GM19238 (cell line): ENCODE data around the gene VN1R4.
"Not testable (repeated sequence)": the region's sequence is repeated elsewhere in the genome, so short reads cannot be mapped to it uniquely, and the experiment has no call there.

Experiments
- DNase-seq: peaks from one replicate; pipeline ENCODE4 v3.0.0; 2011; ENCODE audit warnings: low spot score; ENCODE audit not compliant: insufficient read length

Gene VN1R4

GRCh38 chr19:53267623-53268022 lies at the start of gene VN1R4:
TSS of gene VN1R4 (minus strand) at chr19:53267723. CDS start at chr19:53267665, 58 bp downstream.
- not testable (repeated sequence) for DNase-seq

GRCh38 chr19:53311897-53312296 lies 44.4 kb upstream of the VN1R4 start:
- DNase-seq, result no peak

- DNase-seq, result no peak
Measured at GRCh38 chr19:53311044-53311443, 43.5 kb upstream of the VN1R4 start.

- DNase-seq, result no peak
Measured at GRCh38 chr19:53308339-53308811, 40.9 kb upstream of the VN1R4 start.

- not testable (repeated sequence) for DNase-seq
Measured at GRCh38 chr19:53301341-53301740, 33.8 kb upstream of the VN1R4 start.

- no peak for DNase-seq
Measured at GRCh38 chr19:53294786-53295441, 27.4 kb upstream of the VN1R4 start.

- no peak for DNase-seq
Measured at GRCh38 chr19:53290758-53291549, 23.4 kb upstream of the VN1R4 start.

- no peak for DNase-seq
Measured at GRCh38 chr19:53285087-53285486, 17.6 kb upstream of the VN1R4 start.

GRCh38 chr19:53281947-53282346 lies 14.4 kb upstream of the VN1R4 start:
- not testable (repeated sequence) for DNase-seq

GRCh38 chr19:53275480-53275879 lies 8.0 kb upstream of the VN1R4 start:
- DNase-seq, result no peak

GRCh38 chr19:53272044-53272443 lies 4.5 kb upstream of the VN1R4 start:
- DNase-seq, result no peak

GRCh38 chr19:53269861-53270260 lies 2.3 kb upstream of the VN1R4 start:
- not testable (repeated sequence) for DNase-seq

- not testable (repeated sequence) for DNase-seq
Measured at GRCh38 chr19:53257715-53258342, 9.7 kb downstream of the VN1R4 start, which contains the start of gene VN1R2. TSS of gene VN1R2 (plus strand) at chr19:53258292. CDS start at chr19:53258376, 84 bp downstream.

GRCh38 chr19:53254411-53255341 lies 12.8 kb downstream of the VN1R4 start, which contains the start of gene ZNF677:
TSS of gene ZNF677 (minus strand) at chr19:53254873. CDS start at chr19:53251550, 3,323 bp downstream.
- peak; percentile 42 for DNase-seq

- DNase-seq, result no peak
Measured at GRCh38 chr19:53246498-53246897, 21.0 kb downstream of the VN1R4 start.

- DNase-seq, result no peak
Measured at GRCh38 chr19:53237114-53237777, 30.3 kb downstream of the VN1R4 start.

GRCh38 chr19:53224606-53225005 lies 42.9 kb downstream of the VN1R4 start:
- DNase-seq, result no peak

GRCh38 chr19:53222716-53223115 lies 44.8 kb downstream of the VN1R4 start:
- not testable (repeated sequence) for DNase-seq
